H1 (cell line): ENCODE data around the gene ZIM2.

Experiments used
- ATF3 ChIP-seq: IDR thresholded peaks from 2 replicates; pipeline ENCODE4 v1.6.1; 2011; ENCODE audit warnings: low read depth, mild to moderate bottlenecking, low read length; ENCODE audit not compliant: insufficient read depth
- CEBPB ChIP-seq: IDR thresholded peaks from 2 replicates; pipeline ENCODE4 v1.6.1; 2012; ENCODE audit warnings: low read depth, low read length
- CTBP2 ChIP-seq: IDR thresholded peaks from 2 replicates; pipeline ENCODE4 v1.7.0; 2011; ENCODE audit warnings: borderline replicate concordance, mild to moderate bottlenecking, moderate library complexity, mixed read lengths, low read length; ENCODE audit not compliant: insufficient read depth, insufficient read length
- EZH2 ChIP-seq: fragments of 200-600 bp; sonication (generic); IDR thresholded peaks from 2 replicates; pipeline ENCODE4 v1.7.1; 2012; ENCODE audit warnings: low read depth, mild to moderate bottlenecking, moderate library complexity, low read length, inconsistent platforms; ENCODE audit not compliant: severe bottlenecking
- GTF2F1 ChIP-seq: IDR thresholded peaks from 2 replicates; pipeline ENCODE4 v1.6.1; 2012; ENCODE audit warnings: low read depth, low read length, improper control_type of control experiment, borderline replicate concordance
- JUN ChIP-seq: IDR thresholded peaks from 2 replicates; pipeline ENCODE4 v1.6.1; 2011; ENCODE audit warnings: low read depth, mild to moderate bottlenecking, improper control_type of control experiment, low read length
- MAX ChIP-seq: IDR thresholded peaks from 2 replicates; pipeline ENCODE4 v1.6.1; 2012; ENCODE audit warnings: inconsistent platforms
- PHF8 ChIP-seq: fragments of 200-600 bp; sonication (generic); conservative IDR thresholded peaks from 2 replicates; pipeline ENCODE4 v1.7.1; 2012; ENCODE audit warnings: low read depth, mild to moderate bottlenecking, inconsistent platforms, low read length, moderate library complexity
- POLR2A ChIP-seq, 2 experiments: IDR thresholded peaks; 1 replicate in 1 of 2; 2 replicates in 1 of 2; pipeline ENCODE4 v1.6.1; 2011; ENCODE audit warnings: low read depth in 2 of 2, low read length in 2 of 2, mild to moderate bottlenecking in 2 of 2; ENCODE audit errors: control extremely low read depth in 1 of 2
- RAD21 ChIP-seq, 2 experiments: IDR thresholded peaks in 1 of 2; conservative IDR thresholded peaks in 1 of 2; 2 replicates each; pipeline ENCODE4 v1.6.1; 2011; ENCODE audit warnings: low read depth in 2 of 2, low read length in 2 of 2, improper control_type of control experiment in 1 of 2, inconsistent platforms in 1 of 2, mild to moderate bottlenecking in 1 of 2, moderate library complexity in 1 of 2
- RXRA ChIP-seq: IDR thresholded peaks from 2 replicates; pipeline ENCODE4 v1.6.1; 2011; ENCODE audit warnings: low read depth, mild to moderate bottlenecking, low read length, moderate library complexity; ENCODE audit not compliant: insufficient read depth
- SIX5 ChIP-seq: IDR thresholded peaks from 2 replicates; pipeline ENCODE4 v1.6.1; 2011; ENCODE audit warnings: mild to moderate bottlenecking, low read depth, low read length
- TAF1 ChIP-seq: IDR thresholded peaks from 2 replicates; pipeline ENCODE4 v1.6.1; 2011; ENCODE audit warnings: mild to moderate bottlenecking, low read depth, low read length
- TF ChIP-seq, protein P1 (sequence below), 3 experiments: IDR thresholded peaks; 1 replicate in 2 of 3; 2 replicates in 1 of 3; pipeline versions ENCODE4 v1.5.1 to v1.6.1; 2011; ENCODE audit warnings: low read length in 3 of 3, mild to moderate bottlenecking in 3 of 3, inconsistent platforms in 2 of 3, low read depth in 1 of 3, moderate library complexity in 1 of 3; ENCODE audit not compliant: insufficient read depth in 1 of 3; ENCODE audit errors: control extremely low read depth in 1 of 3

DNA sequence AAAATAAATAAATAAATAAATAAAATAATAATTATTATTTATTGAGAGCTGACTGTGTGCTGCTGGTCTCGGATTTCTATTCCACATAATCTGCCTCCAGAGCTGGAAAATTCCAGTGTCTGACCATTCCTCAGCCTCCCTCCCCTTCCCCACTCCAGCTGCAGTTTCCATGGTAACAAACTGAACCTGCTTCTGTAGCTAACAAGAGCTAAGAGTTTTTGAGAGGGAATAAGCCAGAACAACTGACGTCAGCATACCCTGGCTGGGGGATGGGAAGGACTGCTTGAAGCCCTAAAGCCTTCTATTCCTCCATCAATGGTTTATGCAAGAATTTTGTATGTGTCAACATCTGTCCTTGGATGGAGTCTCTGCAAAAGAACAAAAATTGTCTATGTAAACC, 26.0 kb upstream of the ZIM2 start:
- TF ChIP-seq JUN (no peak), ATF3 (no peak), CEBPB (no peak), RXRA (no peak), CTBP2 (no peak), TAF1 (no peak), EZH2 (no peak), RAD21 (IDR thresholded peaks at IDR 0.05 in 1 of 2, conservative IDR thresholded peaks at IDR 0.05 in 1 of 2; ENCODE audit: low read depth in 2 of 2, low read length in 2 of 2) (no peak), POLR2A (IDR thresholded peaks at IDR 0.05; ENCODE audit: control extremely low read depth in 1 of 2, low read depth in 2 of 2, low read length in 2 of 2) (no peak), SIX5 (no peak), MAX (no peak), PHF8 (no peak), GTF2F1 (no peak)
- TF ChIP-seq, protein P1, sequence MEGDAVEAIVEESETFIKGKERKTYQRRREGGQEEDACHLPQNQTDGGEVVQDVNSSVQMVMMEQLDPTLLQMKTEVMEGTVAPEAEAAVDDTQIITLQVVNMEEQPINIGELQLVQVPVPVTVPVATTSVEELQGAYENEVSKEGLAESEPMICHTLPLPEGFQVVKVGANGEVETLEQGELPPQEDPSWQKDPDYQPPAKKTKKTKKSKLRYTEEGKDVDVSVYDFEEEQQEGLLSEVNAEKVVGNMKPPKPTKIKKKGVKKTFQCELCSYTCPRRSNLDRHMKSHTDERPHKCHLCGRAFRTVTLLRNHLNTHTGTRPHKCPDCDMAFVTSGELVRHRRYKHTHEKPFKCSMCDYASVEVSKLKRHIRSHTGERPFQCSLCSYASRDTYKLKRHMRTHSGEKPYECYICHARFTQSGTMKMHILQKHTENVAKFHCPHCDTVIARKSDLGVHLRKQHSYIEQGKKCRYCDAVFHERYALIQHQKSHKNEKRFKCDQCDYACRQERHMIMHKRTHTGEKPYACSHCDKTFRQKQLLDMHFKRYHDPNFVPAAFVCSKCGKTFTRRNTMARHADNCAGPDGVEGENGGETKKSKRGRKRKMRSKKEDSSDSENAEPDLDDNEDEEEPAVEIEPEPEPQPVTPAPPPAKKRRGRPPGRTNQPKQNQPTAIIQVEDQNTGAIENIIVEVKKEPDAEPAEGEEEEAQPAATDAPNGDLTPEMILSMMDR (IDR thresholded peaks at IDR 0.05; ENCODE audit: control extremely low read depth in 1 of 3, insufficient read depth in 1 of 3, low read depth in 1 of 3, low read length in 3 of 3), result no peak
